HG03175 (cell line): ENCODE measurements around the gene FBXW11.
"Not testable (repeated sequence)": the region's sequence is repeated elsewhere in the genome, so short reads cannot be mapped to it uniquely, and the experiment has no call there.

Source experiments
- ATAC-seq: cut with Tn5 transposase; IDR thresholded peaks from one replicate; pipeline ENCODE4 v1.9.1; 2021; ENCODE audit warnings: mild to moderate bottlenecking, moderate library complexity; ENCODE audit not compliant: unreplicated experiment

The FBXW11 gene

GRCh38 chr5:171915700-171916099 is 90.7 kb downstream of the FBXW11 start:
- not testable (repeated sequence) for ATAC-seq

GRCh38 chr5:171914726-171915338 is 91.6 kb downstream of the FBXW11 start:
- no peak for ATAC-seq

- no peak for ATAC-seq
Measured at GRCh38 chr5:171913987-171914273, 92.5 kb downstream of the FBXW11 start.

- no peak for ATAC-seq
Measured at GRCh38 chr5:171911152-171911551, 95.3 kb downstream of the FBXW11 start.

- no peak for ATAC-seq
Measured at GRCh38 chr5:171908638-171909037, 97.8 kb downstream of the FBXW11 start.

- ATAC-seq: peak; percentile 64
Measured at GRCh38 chr5:171907725-171908343, 98.6 kb downstream of the FBXW11 start.

GRCh38 chr5:171906703-171907590 is 99.5 kb downstream of the FBXW11 start:
- ATAC-seq: peak; percentile 34

- no peak for ATAC-seq
Measured at GRCh38 chr5:171906066-171906570, 100.3 kb downstream of the FBXW11 start.

- no peak for ATAC-seq
Measured at GRCh38 chr5:171904886-171905285, 101.6 kb downstream of the FBXW11 start.

- ATAC-seq: no peak
Measured at GRCh38 chr5:171901764-171902163, 104.7 kb downstream of the FBXW11 start.

GRCh38 chr5:171899792-171900191 is 106.6 kb downstream of the FBXW11 start:
- no peak for ATAC-seq

GRCh38 chr5:171898879-171899278 is 107.6 kb downstream of the FBXW11 start:
- ATAC-seq: no peak

- no peak for ATAC-seq
Measured at GRCh38 chr5:171898386-171898785, 108.1 kb downstream of the FBXW11 start.

GRCh38 chr5:171897231-171897630 is 109.2 kb downstream of the FBXW11 start:
- ATAC-seq: no peak

- no peak for ATAC-seq
Measured at GRCh38 chr5:171895081-171895480, 111.4 kb downstream of the FBXW11 start.

- ATAC-seq: no peak
Measured at GRCh38 chr5:171893290-171893886, 113.0 kb downstream of the FBXW11 start.

GRCh38 chr5:171891595-171891994 is 114.8 kb downstream of the FBXW11 start:
- ATAC-seq: no peak

- no peak for ATAC-seq
Measured at GRCh38 chr5:171891150-171891549, 115.3 kb downstream of the FBXW11 start.

GRCh38 chr5:171888051-171888481 is 118.4 kb downstream of the FBXW11 start:
- ATAC-seq: no peak

- ATAC-seq: not testable (repeated sequence)
Measured at GRCh38 chr5:171886037-171886436, 120.4 kb downstream of the FBXW11 start.

GRCh38 chr5:171882118-171882517 is 124.3 kb downstream of the FBXW11 start:
- no peak for ATAC-seq
